K562 (cell line): ENCODE results near the gene IRAK2. TPM values are rescaled to one million over a fixed set of nuclear protein-coding genes. Genes with fewer than 3 reads are reported as not detected.

ENCODE experiments used
- ATAC-seq: fragments of 200-7000 bp; cut with Tn5 transposase; 3 replicates; pipeline ENCODE4 v1.9.1; 2020; ENCODE audit warnings: moderate library complexity
- BruUV-seq: library from RNA; stranded (reverse); fragments of 400-500 nt; replicated peaks from 2 replicates; lab custom pipeline; 2021; lab: Mats Ljungman, UMichigan
- CTCF ChIA-PET: fragments of 300-600 bp; formaldehyde crosslinking; extraction: SDS; loops from one replicate; lab custom pipeline; 2021; ENCODE audit warnings: low intra/inter-chr PET ratio; lab: Yijun Ruan, JAX
- POLR2A ChIA-PET: fragments of 300-600, 350-650 bp; sonication (Branson Sonifier 250); formaldehyde crosslinking; extraction: SDS; loops from one replicate; lab custom pipeline; 2021; ENCODE audit warnings: antibody characterized with exemption, inconsistent platforms; lab: Yijun Ruan, JAX
- DNase-seq, 4 experiments: peaks; one replicate each; pipeline versions ENCODE4 v3.0.0 to v3.0.0-alpha.2; 2011 to 2018; ENCODE audit warnings: low spot score in 3 of 4, mixed read lengths in 3 of 4; ENCODE audit errors: extremely low read depth in 1 of 4
- FAIRE-seq: peaks from 2 replicates; lab custom pipeline; 2011; peaks lifted over from hg19 to GRCh38; lab: Jason Lieb, UNC
- H2AFZ ChIP-seq: 2 replicates; pipeline ENCODE4 v1.6.0; 2011; ENCODE audit warnings: low read depth, low read length, control low read depth, inconsistent platforms
- H3K27ac ChIP-seq: fragments of 200-600 bp; 3 replicates; pipeline ENCODE4 v1.8.0; 2011; ENCODE audit warnings: low read depth, mild to moderate bottlenecking, control low read depth, inconsistent platforms, low read length, moderate library complexity, mixed read lengths; ENCODE audit errors: extremely low read depth
- H3K27me3 ChIP-seq, 2 experiments: fragments of 300-600 bp in 1 of 2; 2 replicates in 1 of 2; 3 replicates in 1 of 2; pipeline versions ENCODE4 v1.6.0 to v1.8.0; 2011; ENCODE audit warnings: inconsistent platforms in 2 of 2, low read length in 2 of 2, mild to moderate bottlenecking in 1 of 2, mixed read lengths in 1 of 2, moderate library complexity in 1 of 2; ENCODE audit not compliant: control insufficient read depth in 2 of 2, insufficient read depth in 2 of 2
- H3K36me3 ChIP-seq: fragments of 300-600 bp; 3 replicates; pipeline ENCODE4 v1.8.0; 2011; ENCODE audit warnings: mild to moderate bottlenecking, low read length, inconsistent platforms; ENCODE audit not compliant: control insufficient read depth, insufficient read depth
- H3K4me1 ChIP-seq, 2 experiments: fragments of 200-600 bp in 1 of 2; replicated peaks in 1 of 2; 2 replicates in 1 of 2; 3 replicates in 1 of 2; pipeline versions ENCODE4 v1.5.1 to v1.8.0; 2011; ENCODE audit warnings: inconsistent platforms in 2 of 2, low read length in 2 of 2, mild to moderate bottlenecking in 1 of 2, mixed read lengths in 1 of 2, moderate library complexity in 1 of 2; ENCODE audit not compliant: control insufficient read depth in 2 of 2, insufficient read depth in 2 of 2
- H3K4me2 ChIP-seq: 2 replicates; pipeline ENCODE4 v1.6.1; 2011; ENCODE audit warnings: low read length, control low read depth, inconsistent platforms, mixed read lengths; ENCODE audit not compliant: insufficient read depth
- H3K4me3 ChIP-seq: fragments of 200-600 bp; sonication (generic), shearing (Covaris generic); 2 replicates; pipeline ENCODE4 v1.5.1; 2016; ENCODE audit warnings: control low read depth, inconsistent platforms
- H3K79me2 ChIP-seq: fragments of 200-600 bp; 3 replicates; pipeline ENCODE4 v1.8.0; 2011; ENCODE audit warnings: low read length, inconsistent platforms; ENCODE audit not compliant: control insufficient read depth, insufficient read depth
- H3K9ac ChIP-seq, 2 experiments: 2 replicates each; pipeline versions ENCODE4 v1.6.0 to v1.6.1; 2011; ENCODE audit warnings: low read depth in 2 of 2, low read length in 2 of 2, control low read depth in 1 of 2, inconsistent platforms in 1 of 2, mild to moderate bottlenecking in 1 of 2, mixed read lengths in 1 of 2; ENCODE audit not compliant: insufficient read depth in 1 of 2
- H3K9me1 ChIP-seq: one replicate; pipeline ENCODE4 v1.6.0; 2011; ENCODE audit warnings: inconsistent platforms, mild to moderate bottlenecking, low read length, moderate library complexity; ENCODE audit not compliant: control insufficient read depth, insufficient read depth
- H3K9me3 ChIP-seq: replicated peaks from 2 replicates; pipeline ENCODE4 v1.5.1; 2011; ENCODE audit warnings: low read depth, low read length, inconsistent platforms; ENCODE audit not compliant: control insufficient read depth, insufficient read depth
- H4K20me1 ChIP-seq: replicated peaks from 2 replicates; pipeline ENCODE4 v1.6.1; 2011; ENCODE audit warnings: low read length, inconsistent platforms, mixed read lengths; ENCODE audit not compliant: control insufficient read depth, insufficient read depth
- CBX1 ChIP-seq: sonication (generic); IDR thresholded peaks from 2 replicates; pipeline ENCODE4 v1.6.1; 2016; ENCODE audit warnings: antibody characterized with exemption, low read depth, mild to moderate bottlenecking
- CREB1 ChIP-seq, 2 experiments: sonication (generic) in 1 of 2; formaldehyde crosslinking in 1 of 2; IDR thresholded peaks; 2 replicates each; pipeline versions ENCODE4 v1.6.1 to v1.8.0; 2012 to 2022; ENCODE audit warnings: inconsistent platforms in 1 of 2, mild to moderate bottlenecking in 1 of 2, missing genetic modification reagents in 1 of 2, moderate library complexity in 1 of 2
- CREM ChIP-seq: IDR thresholded peaks from 2 replicates; pipeline ENCODE4 v1.6.1; 2014; ENCODE audit warnings: antibody characterized with exemption, low read depth
- ETS1 ChIP-seq: conservative IDR thresholded peaks from 2 replicates; pipeline ENCODE4 v1.6.1; 2011; ENCODE audit warnings: low read depth, mild to moderate bottlenecking, low read length; ENCODE audit not compliant: control insufficient read depth
- ETV1 ChIP-seq: fragments of 450-650 bp; conservative IDR thresholded peaks from 2 replicates; pipeline ENCODE4 v1.6.1; 2016; ENCODE audit warnings: missing genetic modification characterization, control low read depth, low read depth, missing compliant biosample characterization
- HDAC2 ChIP-seq: fragments of 450-650 bp; IDR thresholded peaks from 2 replicates; pipeline ENCODE4 v1.6.1; 2016; ENCODE audit warnings: mild to moderate bottlenecking
- NFYB ChIP-seq: IDR thresholded peaks from 2 replicates; pipeline ENCODE4 v1.6.1; 2011; ENCODE audit warnings: mild to moderate bottlenecking, moderate library complexity; ENCODE audit not compliant: insufficient read length; ENCODE audit errors: extremely low read depth
- RBFOX2 ChIP-seq: fragments of 200-400 bp; formaldehyde crosslinking; IDR thresholded peaks from 2 replicates; pipeline ENCODE4 v1.6.1; 2017; ENCODE audit warnings: low read depth, mild to moderate bottlenecking, low read length, moderate library complexity
- SAFB ChIP-seq: fragments of 200-400 bp; formaldehyde crosslinking; IDR thresholded peaks from 2 replicates; pipeline ENCODE4 v1.6.1; 2017; ENCODE audit warnings: low read depth, low read length, borderline replicate concordance
- SP2 ChIP-seq: IDR thresholded peaks from 2 replicates; pipeline ENCODE4 v1.6.1; 2011; ENCODE audit warnings: mild to moderate bottlenecking, low read depth, low read length, moderate library complexity; ENCODE audit not compliant: poor library complexity, severe bottlenecking; ENCODE audit errors: extremely low read depth
- ZNF133 ChIP-seq: fragments of 250-450 bp; sonication (Bioruptor Pico); IDR thresholded peaks from 2 replicates; pipeline ENCODE4 v1.4.0; 2020; ENCODE audit warnings: mild to moderate bottlenecking
- ZNF263 ChIP-seq: sonication (generic); formaldehyde crosslinking; IDR thresholded peaks from 2 replicates; pipeline ENCODE4 v1.8.0; 2022; ENCODE audit warnings: mild to moderate bottlenecking, missing genetic modification reagents, borderline replicate concordance
- whole genome bisulfite sequencing: fragments of 100-300 bp; shearing (Covaris generic); methylation state at CpG from one replicate; pipeline ENCODE4 v1.1.6; 2016; ENCODE audit warnings: low coverage, mixed read lengths; ENCODE audit not compliant: insufficient coverage; ENCODE audit errors: missing lambda C conversion rate; 5-methylcytosine and 5-hydroxymethylcytosine counted together
- in situ Hi-C: fragments of 300-500 bp; cut with MboI; formaldehyde crosslinking; loops from 4 replicates; pipeline ENCODE4 v1.15.0; 2018; ENCODE audit warnings: inconsistent platforms, mixed read lengths
- intact Hi-C: fragments of 100-400 bp; cut with micrococcal nuclease; formaldehyde crosslinking; loops from 2 replicates; pipeline ENCODE4 v1.14.2; 2022
- polyA plus RNA-seq, 8 experiments: library from polyadenylated mRNA; depleted of rRNA in 4 of 8; stranded (reverse) in 5 of 8; unstranded in 3 of 8; fragments of >200 nt; fragmentation: Nextera tagmentation in 2 of 8; fragmentation: Illumina TruSeq in 1 of 8; extraction: Ambion mirVana in 2 of 8; extraction: Trizol in 1 of 8; gene quantifications; 2 replicates each; pipeline versions ENCODE4 v1.2.1 to v1.2.3, GENCODE V29; 2011 to 2014; ENCODE audit warnings: inconsistent platforms in 1 of 8, missing spikeins in 1 of 8
- total RNA-seq, 7 experiments: library from RNA; depleted of rRNA in 6 of 7; stranded (reverse); fragments of >200 nt in 6 of 7; fragmentation: Illumina TruSeq in 2 of 7; extraction: Trizol in 2 of 7; gene quantifications; 2 replicates each; pipeline versions ENCODE4 v1.2.1 to v1.2.3, GENCODE V29; 2011 to 2021; ENCODE audit warnings: low replicate concordance in 1 of 7
- TF ChIP-seq, protein P1 (sequence below): fragments of 150-350 bp; IDR thresholded peaks from 2 replicates; pipeline ENCODE4 v1.6.1; 2014; ENCODE audit warnings: low read depth, mild to moderate bottlenecking, low read length, borderline replicate concordance
- TF ChIP-seq, protein P2 (sequence below): fragments of 250-450 bp; sonication (Bioruptor Pico); IDR thresholded peaks from 2 replicates; pipeline ENCODE4 v1.5.0; 2020; ENCODE audit warnings: mild to moderate bottlenecking

The IRAK2 gene
- total and polyA plus RNA-seq, 9 of the 15 experiments (the other 6 are each of a cell fraction or from before 2014, with no cell fraction given) = 0.42 to 4.4 (median 2.7) TPM

GRCh38 chr3:10116138-10116460, 48.6 kb upstream of the IRAK2 start (continued):
- TF ChIP-seq ETV1 (tag) (peak; percentile 67), SP2 (peak; percentile 14), ZNF263 (CRISPR knock-in tag) (0 out of 2 replicates have a peak, but pooled peaks have one; percentile 5), CREM (peak; percentile 39; the same call in 1 of the 2 replicates), ZNF133 (CRISPR knock-in tag) (no peak), HDAC2 (no peak)

DNA sequence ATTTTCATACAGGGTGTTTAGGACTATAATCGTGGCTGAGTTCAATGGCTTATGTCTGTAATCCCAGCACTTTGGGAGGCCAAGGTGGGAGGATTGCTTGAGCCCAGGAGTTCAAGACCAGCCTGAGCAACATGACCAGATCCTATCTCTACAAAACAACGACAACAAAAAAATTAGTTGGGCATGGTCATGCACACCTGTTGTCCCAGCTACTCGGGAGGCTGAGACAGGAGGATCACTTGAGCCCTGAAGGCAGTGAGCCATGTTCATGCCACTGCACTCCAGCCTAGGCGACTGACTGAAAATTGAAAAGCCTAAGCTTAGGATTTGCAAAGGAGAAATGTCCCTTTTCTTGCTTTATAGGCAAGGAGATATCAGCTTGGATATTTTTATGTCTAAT, 47.8 kb upstream of the IRAK2 start:
- no peak for FAIRE-seq
- in situ Hi-C loops (no loop called here), intact Hi-C loops (no loop called here)
- no peak overlapping the region for H3K27ac ChIP-seq
- peaks cover 36% of the 10 kb centered on the region for H3K36me3 ChIP-seq
- H3K9me3 ChIP-seq = no peaks in the 10 kb centered on the region
- H3K4me3 ChIP-seq = peak overlapping the region; percentile 67; the same call in 1 of the 2 replicates
- no peaks in the 10 kb centered on the region for H3K9me1 ChIP-seq
- peak overlapping the region; percentile 100 for H3K4me2 ChIP-seq
- CTCF ChIA-PET = no interaction called here
- H2AFZ ChIP-seq = no peak overlapping the region
- no peaks in the 10 kb centered on the region for H3K27me3 ChIP-seq
- ATAC-seq = no peak
- peaks cover 12% of the 10 kb centered on the region; the same call in 1 of the 2 replicates for H4K20me1 ChIP-seq
- no peak for DNase-seq
- H3K79me2 ChIP-seq = peaks cover 61% of the 10 kb centered on the region
- 47% methylated on average over 4 of the region's 4 CpGs for WGBS
- BruUV-seq = no TSS peak
- H3K9ac ChIP-seq = peak overlapping the region; percentile 67 to 77; a peak in 2 of 4 replicates
- POLR2A ChIA-PET = interaction anchor here (0.8 to 2.4 kb wide), 7 partner anchors 10 to 225 kb away, joined by 3 to 7 read pairs (median 4); no protein-coding TSS in a partner anchor
- no peak for TF ChIP-seq CREB1 (IDR thresholded peaks at IDR 0.05)
- TF ChIP-seq CREB1 (CRISPR knock-in tag; IDR thresholded peaks at IDR 0.05) = 0 out of 2 replicates have a peak, but pooled peaks have one; percentile 10
- TF ChIP-seq CBX1 = no peak
- no peak for TF ChIP-seq NFYB
- no peak for TF ChIP-seq SAFB
- no peak for TF ChIP-seq ETS1
- TF ChIP-seq, protein P1, sequence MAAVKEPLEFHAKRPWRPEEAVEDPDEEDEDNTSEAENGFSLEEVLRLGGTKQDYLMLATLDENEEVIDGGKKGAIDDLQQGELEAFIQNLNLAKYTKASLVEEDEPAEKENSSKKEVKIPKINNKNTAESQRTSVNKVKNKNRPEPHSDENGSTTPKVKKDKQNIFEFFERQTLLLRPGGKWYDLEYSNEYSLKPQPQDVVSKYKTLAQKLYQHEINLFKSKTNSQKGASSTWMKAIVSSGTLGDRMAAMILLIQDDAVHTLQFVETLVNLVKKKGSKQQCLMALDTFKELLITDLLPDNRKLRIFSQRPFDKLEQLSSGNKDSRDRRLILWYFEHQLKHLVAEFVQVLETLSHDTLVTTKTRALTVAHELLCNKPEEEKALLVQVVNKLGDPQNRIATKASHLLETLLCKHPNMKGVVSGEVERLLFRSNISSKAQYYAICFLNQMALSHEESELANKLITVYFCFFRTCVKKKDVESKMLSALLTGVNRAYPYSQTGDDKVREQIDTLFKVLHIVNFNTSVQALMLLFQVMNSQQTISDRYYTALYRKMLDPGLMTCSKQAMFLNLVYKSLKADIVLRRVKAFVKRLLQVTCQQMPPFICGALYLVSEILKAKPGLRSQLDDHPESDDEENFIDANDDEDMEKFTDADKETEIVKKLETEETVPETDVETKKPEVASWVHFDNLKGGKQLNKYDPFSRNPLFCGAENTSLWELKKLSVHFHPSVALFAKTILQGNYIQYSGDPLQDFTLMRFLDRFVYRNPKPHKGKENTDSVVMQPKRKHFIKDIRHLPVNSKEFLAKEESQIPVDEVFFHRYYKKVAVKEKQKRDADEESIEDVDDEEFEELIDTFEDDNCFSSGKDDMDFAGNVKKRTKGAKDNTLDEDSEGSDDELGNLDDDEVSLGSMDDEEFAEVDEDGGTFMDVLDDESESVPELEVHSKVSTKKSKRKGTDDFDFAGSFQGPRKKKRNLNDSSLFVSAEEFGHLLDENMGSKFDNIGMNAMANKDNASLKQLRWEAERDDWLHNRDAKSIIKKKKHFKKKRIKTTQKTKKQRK = no peak
- TF ChIP-seq, protein P2, sequence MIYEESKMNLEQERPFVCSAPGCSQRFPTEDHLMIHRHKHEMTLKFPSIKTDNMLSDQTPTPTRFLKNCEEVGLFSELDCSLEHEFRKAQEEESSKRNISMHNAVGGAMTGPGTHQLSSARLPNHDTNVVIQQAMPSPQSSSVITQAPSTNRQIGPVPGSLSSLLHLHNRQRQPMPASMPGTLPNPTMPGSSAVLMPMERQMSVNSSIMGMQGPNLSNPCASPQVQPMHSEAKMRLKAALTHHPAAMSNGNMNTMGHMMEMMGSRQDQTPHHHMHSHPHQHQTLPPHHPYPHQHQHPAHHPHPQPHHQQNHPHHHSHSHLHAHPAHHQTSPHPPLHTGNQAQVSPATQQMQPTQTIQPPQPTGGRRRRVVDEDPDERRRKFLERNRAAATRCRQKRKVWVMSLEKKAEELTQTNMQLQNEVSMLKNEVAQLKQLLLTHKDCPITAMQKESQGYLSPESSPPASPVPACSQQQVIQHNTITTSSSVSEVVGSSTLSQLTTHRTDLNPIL = no peak
- no peak for TF ChIP-seq RBFOX2
- TF ChIP-seq, all 486 proteins: peak for 1
- H3K4me1 ChIP-seq = peaks cover 9 to 14% of the 10 kb centered on the region in 2 experiments; a peak in 3 of 5 replicates
